Prostate gland (tissue), 2 donors: ENCODE measurements around the gene RARS1.

Experiments used
- CTCF ChIP-seq, 4 experiments: fragments of 200-600 bp in 2 of 4; fragments of 450-650 bp in 2 of 4; sonication (generic) in 2 of 4; IDR thresholded peaks; 1 replicate in 3 of 4; 2 replicates in 1 of 4; pipeline ENCODE4 v1.5.1; 2016 to 2019; ENCODE audit warnings: antibody characterized with exemption in 4 of 4, mild to moderate bottlenecking in 2 of 4, moderate library complexity in 2 of 4
- POLR2AphosphoS5 ChIP-seq: sonication (generic); formaldehyde crosslinking; IDR thresholded peaks from one replicate; pipeline ENCODE4 v1.6.1; 2017; ENCODE audit warnings: antibody characterized with exemption

- TF ChIP-seq CTCF (IDR thresholded peaks at IDR 0.05) = no peak
- TF ChIP-seq POLR2AphosphoS5 = no peak
Observed at GRCh38 chr5:168463081-168463480, 23.2 kb upstream of the RARS1 start.
